ENCODE results near the gene SELENOW. TPM values are rescaled to one million over a fixed set of nuclear protein-coding genes. Genes with fewer than 3 reads are reported as not detected.
"Not testable (repeated sequence)": the region's sequence is repeated elsewhere in the genome, so short reads cannot be mapped to it uniquely, and the experiment has no call there.

Gene SELENOW
- total RNA-seq, 1 donor from 2014 or later = 62.9 TPM

- DNase-seq (ENCODE audit: low spot score) = no peak
- peak; percentile 19 for ATAC-seq
Measured at GRCh38 chr19:47756627-47756929, 21.9 kb upstream of the SELENOW start.

- ATAC-seq = peak; percentile 82
- DNase-seq (ENCODE audit: low spot score) = peak; percentile 82
Measured at GRCh38 chr19:47756953-47757608, 21.4 kb upstream of the SELENOW start.

GRCh38 chr19:47757617-47758442, 20.7 kb upstream of the SELENOW start:
- DNase-seq (ENCODE audit: low spot score) = no peak
- ATAC-seq = peak; percentile 36

GRCh38 chr19:47758443-47758804, 20.1 kb upstream of the SELENOW start:
- DNase-seq (ENCODE audit: low spot score) (no peak), ATAC-seq (no peak)

GRCh38 chr19:47760632-47760999, 17.9 kb upstream of the SELENOW start:
- no peak for ATAC-seq

DNA sequence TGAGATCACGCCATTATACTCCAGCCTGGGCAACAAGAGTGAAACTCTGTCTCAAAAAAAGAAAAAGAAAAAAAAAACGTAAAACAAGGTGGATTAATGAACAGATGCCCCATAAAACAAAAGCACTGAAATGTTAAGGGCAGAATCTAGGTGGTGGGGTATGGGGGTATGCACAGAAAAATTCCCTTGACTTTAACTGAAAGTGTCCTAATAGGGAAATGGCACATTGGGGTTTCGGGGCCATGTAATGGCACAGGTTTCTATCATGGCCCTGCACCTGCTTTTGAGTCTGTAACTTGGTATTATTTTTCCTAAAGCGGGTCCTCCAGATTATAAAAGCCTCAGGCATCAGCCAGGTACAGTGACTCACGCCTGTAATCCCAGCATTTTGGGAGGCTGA, 16.9 kb upstream of the SELENOW start:
- DNase-seq (ENCODE audit: low spot score) (no peak), ATAC-seq (no peak)

More at GRCh38 chr19:47760632-47760999, 17.9 kb upstream of the SELENOW start:
- DNase-seq (ENCODE audit: low spot score) = no peak

GRCh38 chr19:47762151-47762550, 16.4 kb upstream of the SELENOW start:
- ATAC-seq = no peak
- no peak for DNase-seq (ENCODE audit: low spot score)

DNA sequence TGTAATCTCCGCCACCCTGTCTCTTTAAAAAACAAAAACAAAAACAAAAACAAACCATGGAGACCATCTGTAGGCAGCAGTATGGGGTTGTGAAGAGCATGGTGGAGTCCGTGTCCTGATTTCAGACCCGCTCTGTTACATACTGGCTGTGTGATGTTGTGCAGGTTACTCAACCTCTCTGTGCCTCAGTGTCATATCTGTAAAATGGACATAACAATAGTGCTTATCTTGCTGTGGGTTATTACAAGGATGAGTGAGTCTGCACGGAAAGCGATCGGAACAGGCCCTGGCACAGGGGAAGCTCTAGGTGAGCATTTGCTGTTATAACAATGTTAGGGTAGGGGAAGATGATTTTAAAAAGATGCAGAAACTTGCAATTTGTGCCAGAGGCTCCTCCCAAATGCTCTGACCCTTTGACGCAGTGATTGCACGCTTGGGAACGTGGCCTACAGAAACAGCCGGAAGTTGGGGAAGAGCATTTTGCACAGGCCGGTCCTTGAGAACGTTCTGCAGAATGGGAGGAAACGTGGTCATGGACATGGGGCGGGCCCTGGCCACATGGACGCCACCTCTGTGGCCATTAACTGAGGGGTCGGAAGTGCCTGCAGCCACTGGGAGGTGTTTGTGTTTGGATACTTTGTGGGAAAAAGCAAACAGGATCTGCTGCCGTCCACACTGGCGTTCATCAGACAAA, 15.7 kb upstream of the SELENOW start:
- DNase-seq (ENCODE audit: low spot score) (no peak), ATAC-seq (peak; percentile 47)

- not testable (repeated sequence) for DNase-seq (ENCODE audit: low spot score); ATAC-seq
Measured at GRCh38 chr19:47764705-47765104, 13.8 kb upstream of the SELENOW start.

- ATAC-seq (peak; percentile 61), DNase-seq (ENCODE audit: low spot score) (no peak)
Measured at GRCh38 chr19:47765523-47766358, 12.8 kb upstream of the SELENOW start.

- ATAC-seq (no peak), DNase-seq (ENCODE audit: low spot score) (no peak)
Measured at GRCh38 chr19:47766359-47766620, 12.2 kb upstream of the SELENOW start.

DNA sequence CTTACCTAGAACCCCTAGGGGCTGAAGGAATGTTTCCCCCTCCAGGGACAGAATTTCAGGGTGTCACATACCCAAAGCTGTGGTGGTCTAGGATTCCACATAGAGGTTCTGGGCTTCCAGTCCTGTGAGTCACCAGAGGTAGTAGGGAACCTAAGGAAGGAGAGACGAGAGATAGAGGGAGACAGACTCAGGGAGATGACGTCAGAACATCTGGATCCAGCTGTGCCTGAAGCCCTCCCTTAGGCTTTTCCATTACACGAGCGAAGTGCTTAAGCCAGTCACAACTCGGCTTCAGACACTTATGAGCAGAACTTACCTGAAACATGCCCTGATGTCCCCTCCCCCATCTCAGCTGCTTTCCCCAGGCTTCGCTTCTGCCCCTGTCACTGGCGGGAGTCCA, 11.8 kb upstream of the SELENOW start:
- no peak for DNase-seq (ENCODE audit: low spot score)
- no peak for ATAC-seq

DNA sequence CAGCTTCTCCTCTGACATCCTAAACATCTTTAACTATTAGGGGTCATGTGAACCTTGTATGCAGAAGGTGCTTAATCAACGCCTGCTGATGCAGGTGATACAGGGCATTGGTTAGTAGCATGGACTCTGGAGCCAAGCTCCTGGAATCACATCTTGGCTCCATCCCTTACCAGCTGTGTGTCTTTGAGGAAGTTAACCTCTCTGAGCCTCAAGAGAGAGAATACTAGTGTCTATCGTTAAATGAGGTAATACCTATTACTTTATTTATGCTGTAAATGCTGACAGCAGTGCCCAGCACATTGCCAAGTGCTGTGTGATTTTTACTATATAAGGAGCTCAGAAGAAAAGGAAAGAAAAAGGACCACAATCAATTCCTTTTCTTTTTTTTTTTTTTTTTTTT, 11.2 kb upstream of the SELENOW start:
- no peak for ATAC-seq

DNA sequence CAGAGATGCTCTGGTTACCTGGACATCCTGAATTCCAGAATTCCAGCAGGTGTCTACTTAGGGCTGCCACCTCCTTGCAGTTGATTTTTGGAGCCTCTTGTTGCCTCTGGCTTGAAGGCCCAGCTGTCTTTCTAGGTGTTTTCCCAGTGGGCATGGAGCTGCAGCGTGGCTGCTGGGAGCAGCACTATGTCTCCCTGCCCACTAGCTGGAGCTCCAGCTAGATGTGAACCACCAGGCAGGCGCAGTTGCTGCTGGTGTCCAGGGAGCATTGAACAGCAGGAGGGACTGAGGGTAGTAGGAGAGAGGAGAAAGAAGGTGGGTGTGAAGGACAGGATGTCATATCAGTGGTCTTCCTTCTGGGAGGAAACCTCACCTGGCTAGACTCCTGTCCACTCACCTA, 9.9 kb upstream of the SELENOW start:
- ATAC-seq (no peak), DNase-seq (ENCODE audit: low spot score) (no peak)

More for the DNA sequence above, 11.2 kb upstream of the SELENOW start:
- no peak for DNase-seq (ENCODE audit: low spot score)

- no peak for DNase-seq (ENCODE audit: low spot score)
- no peak for ATAC-seq
Measured at GRCh38 chr19:47769534-47769933, 9.0 kb upstream of the SELENOW start.

GRCh38 chr19:47771291-47771690, 7.2 kb upstream of the SELENOW start:
- not testable (repeated sequence) for ATAC-seq

GRCh38 chr19:47776568-47776967, 1.9 kb upstream of the SELENOW start:
- no peak for DNase-seq (ENCODE audit: low spot score)

More at GRCh38 chr19:47771291-47771690, 7.2 kb upstream of the SELENOW start:
- DNase-seq (ENCODE audit: low spot score) = not testable (repeated sequence)

GRCh38 chr19:47777245-47778048, 1.1 kb upstream of the SELENOW start:
- ATAC-seq; DNase-seq (ENCODE audit: low spot score): not testable (repeated sequence)

More at GRCh38 chr19:47776568-47776967, 1.9 kb upstream of the SELENOW start:
- ATAC-seq = peak; percentile 26

DNA sequence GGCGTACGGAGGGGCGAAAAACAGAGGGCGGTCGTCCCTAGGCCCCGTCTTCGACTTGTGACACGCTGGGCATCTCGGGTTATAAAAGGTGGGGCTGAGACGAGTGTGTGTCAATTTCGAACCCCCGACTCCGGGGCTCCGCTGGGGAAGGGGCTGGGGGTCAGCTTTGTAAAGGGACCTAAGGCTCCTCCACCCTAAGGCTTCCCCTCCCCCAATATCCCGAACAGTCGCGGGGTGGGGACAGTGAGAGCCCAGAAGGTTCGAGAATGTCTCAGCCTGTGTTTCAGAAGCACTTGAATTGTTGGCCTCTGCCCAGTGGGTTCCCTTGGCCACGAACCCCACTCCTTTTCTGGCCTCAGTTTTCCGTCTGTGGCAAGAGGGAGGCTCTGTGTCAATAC, 450 bp downstream of the SELENOW start:
- DNase-seq (ENCODE audit: low spot score) (no peak), ATAC-seq (peak; percentile 30)

- ATAC-seq (no peak), DNase-seq (ENCODE audit: low spot score) (no peak)
Measured at GRCh38 chr19:47779524-47780214, 1.2 kb downstream of the SELENOW start.

All from left lobe of liver (tissue), 2 donors.